Chondrocyte (in vitro differentiated cells): Measurements from ENCODE around the gene DCLK3. TPM values are rescaled to one million over a fixed set of nuclear protein-coding genes. Genes with fewer than 3 reads are reported as not detected.

Experiments used
- DNase-seq: peaks from one replicate; pipeline ENCODE4 v3.0.0; 2021; ENCODE audit warnings: mixed read lengths, low spot score
- H3K27ac Mint-ChIP-seq: one replicate; pipeline ENCODE4 v1.8.0; 2021; ENCODE audit warnings: mild to moderate bottlenecking, moderate library complexity, mixed read lengths; ENCODE audit not compliant: unreplicated experiment
- H3K27me3 Mint-ChIP-seq: 2 replicates; pipeline ENCODE4 v1.8.0; 2021; ENCODE audit warnings: low read depth, mixed read lengths
- H3K36me3 Mint-ChIP-seq: 2 replicates; pipeline ENCODE4 v1.8.0; 2021; ENCODE audit warnings: low read depth, mixed read lengths
- H3K4me1 Mint-ChIP-seq: 2 replicates; pipeline ENCODE4 v1.8.0; 2021; ENCODE audit warnings: low read depth, mild to moderate bottlenecking, mixed read lengths
- H3K4me3 Mint-ChIP-seq: one replicate; pipeline ENCODE4 v1.8.0; 2021; ENCODE audit warnings: mild to moderate bottlenecking, moderate library complexity, mixed read lengths; ENCODE audit not compliant: unreplicated experiment
- H3K9me3 Mint-ChIP-seq: 2 replicates; pipeline ENCODE4 v1.8.0; 2021; ENCODE audit warnings: low read depth, mixed read lengths
- CTCF ChIP-seq: fragments of 200-600 bp; sonication (generic); IDR thresholded peaks from 2 replicates; pipeline ENCODE4 v1.5.0; 2021; ENCODE audit warnings: antibody characterized with exemption, mild to moderate bottlenecking, moderate library complexity
- total RNA-seq: library from RNA; stranded (reverse); gene quantifications from 3 replicates; pipeline ENCODE4 v1.2.1, GENCODE V29; 2021

DCLK3 gene
- total RNA-seq, 1 donor from 2014 or later, result not detected

GRCh38 chr3:36730966-36731365 lies 33.4 kb downstream of the DCLK3 start:
- H3K4me1 Mint-ChIP-seq, result peaks cover 3% of the 10 kb centered on the region
- DNase-seq, result no peak
- no peak overlapping the region for H3K4me3 Mint-ChIP-seq
- H3K27ac Mint-ChIP-seq, result no peak overlapping the region
- H3K27me3 Mint-ChIP-seq, result peaks cover 23% of the 10 kb centered on the region
- no peaks in the 10 kb centered on the region for H3K9me3 Mint-ChIP-seq
- H3K36me3 Mint-ChIP-seq, result no peaks in the 10 kb centered on the region
- no peak for TF ChIP-seq CTCF

GRCh38 chr3:36729204-36730056 lies 34.9 kb downstream of the DCLK3 start:
- H3K4me3 Mint-ChIP-seq, result no peak overlapping the region
- peaks cover 23% of the 10 kb centered on the region for H3K27me3 Mint-ChIP-seq
- no peaks in the 10 kb centered on the region for H3K9me3 Mint-ChIP-seq
- peaks cover 3% of the 10 kb centered on the region for H3K4me1 Mint-ChIP-seq
- no peaks in the 10 kb centered on the region for H3K36me3 Mint-ChIP-seq
- no peak for DNase-seq
- peak; percentile 92 for TF ChIP-seq CTCF
- H3K27ac Mint-ChIP-seq, result no peak overlapping the region

GRCh38 chr3:36714343-36715086 lies 49.8 kb downstream of the DCLK3 start:
- peaks cover 9% of the 10 kb centered on the region for H3K27me3 Mint-ChIP-seq
- DNase-seq, result no peak
- TF ChIP-seq CTCF, result no peak
- no peak overlapping the region for H3K4me3 Mint-ChIP-seq
- no peaks in the 10 kb centered on the region for H3K9me3 Mint-ChIP-seq
- no peaks in the 10 kb centered on the region for H3K4me1 Mint-ChIP-seq
- H3K36me3 Mint-ChIP-seq, result no peaks in the 10 kb centered on the region
- no peak overlapping the region for H3K27ac Mint-ChIP-seq

- H3K9me3 Mint-ChIP-seq, result no peaks in the 10 kb centered on the region
- H3K4me3 Mint-ChIP-seq, result no peak overlapping the region
- no peaks in the 10 kb centered on the region for H3K4me1 Mint-ChIP-seq
- no peak overlapping the region for H3K27ac Mint-ChIP-seq
- H3K36me3 Mint-ChIP-seq, result no peaks in the 10 kb centered on the region
- DNase-seq, result no peak
- peaks cover 11% of the 10 kb centered on the region for H3K27me3 Mint-ChIP-seq
- TF ChIP-seq CTCF, result no peak
These were observed 50.4 kb downstream of the DCLK3 start for GRCh38 chr3:36713904-36714303.

- no peak for DNase-seq
These were observed 53.7 kb downstream of the DCLK3 start for GRCh38 chr3:36710606-36711005.

More at GRCh38 chr3:36710606-36711005, 53.7 kb downstream of the DCLK3 start:
- H3K4me1 Mint-ChIP-seq, result no peaks in the 10 kb centered on the region
- no peak overlapping the region for H3K27ac Mint-ChIP-seq
- H3K4me3 Mint-ChIP-seq, result no peak overlapping the region
- no peak for TF ChIP-seq CTCF
- peaks cover 13% of the 10 kb centered on the region for H3K27me3 Mint-ChIP-seq
- H3K9me3 Mint-ChIP-seq, result no peaks in the 10 kb centered on the region
- H3K36me3 Mint-ChIP-seq, result no peaks in the 10 kb centered on the region
